Breast epithelium (tissue), 4 donors: ENCODE data around the gene ERC1. TPM values are rescaled to one million over a fixed set of nuclear protein-coding genes. Genes with fewer than 3 reads are reported as not detected.

Experiments used
- DNase-seq, 2 donors: peaks; one replicate each; pipeline ENCODE4 v3.0.0-alpha.2; 2019; ENCODE audit warnings: low spot score in 2 of 2
- H3K27ac ChIP-seq, 2 donors: fragments of 200-600 bp; sonication (generic) in 1 of 2; one replicate each; pipeline ENCODE4 v1.5.1; 2016 to 2019; ENCODE audit warnings: mild to moderate bottlenecking in 1 of 2
- H3K27me3 ChIP-seq, 2 donors: fragments of 200-600 bp; sonication (generic) in 1 of 2; one replicate each; pipeline versions ENCODE4 v1.5.1 to v1.6.0; 2017 to 2019; ENCODE audit warnings: control low read depth in 1 of 2, mild to moderate bottlenecking in 1 of 2
- H3K36me3 ChIP-seq: fragments of 200-600 bp; one replicate; pipeline ENCODE4 v1.5.1; 2019
- H3K4me1 ChIP-seq, 2 donors: fragments of 200-600 bp; sonication (generic); one replicate each; pipeline ENCODE4 v1.5.1; 2016 to 2019; ENCODE audit warnings: control low read depth in 1 of 2
- H3K4me3 ChIP-seq, 3 donors: fragments of 200-600 bp; sonication (generic); 1 replicate in 2 of 3; 2 replicates in 1 of 3; pipeline ENCODE4 v1.5.1; 2016 to 2019; ENCODE audit warnings: mild to moderate bottlenecking in 3 of 3, moderate library complexity in 2 of 3
- H3K9me3 ChIP-seq, 2 donors: fragments of 200-600 bp; sonication (generic) in 1 of 2; one replicate each; pipeline ENCODE4 v1.5.1; 2016 to 2019; ENCODE audit warnings: control low read depth in 1 of 2
- CTCF ChIP-seq, 3 donors: fragments of 450-650 bp; IDR thresholded peaks; one replicate each; pipeline ENCODE4 v1.5.1; 2016 to 2017; ENCODE audit warnings: antibody characterized with exemption in 3 of 3, mild to moderate bottlenecking in 3 of 3, moderate library complexity in 3 of 3
- POLR2A ChIP-seq: fragments of 450-650 bp; IDR thresholded peaks from one replicate; pipeline ENCODE4 v1.6.1; 2016; ENCODE audit warnings: antibody characterized with exemption, mild to moderate bottlenecking, moderate library complexity
- POLR2AphosphoS5 ChIP-seq, 3 donors: sonication (generic); formaldehyde crosslinking; IDR thresholded peaks; one replicate each; pipeline ENCODE4 v1.6.1; 2017; ENCODE audit warnings: antibody characterized with exemption in 3 of 3
- intact Hi-C: fragments of 100-400 bp; cut with DNase I; formaldehyde crosslinking; loops from one replicate; pipeline ENCODE4 v1.15.1; 2023; ENCODE audit warnings: low total_unique reads
- total RNA-seq, 3 donors: library from RNA; depleted of rRNA; stranded (reverse); fragments of >200 nt; gene quantifications; one replicate each; pipeline ENCODE4 v1.1.0, GENCODE V29; 2016

Gene ERC1
- total RNA-seq, 3 donors from 2014 or later: 47.4 to 63.4 (median 52.8) TPM

DNA sequence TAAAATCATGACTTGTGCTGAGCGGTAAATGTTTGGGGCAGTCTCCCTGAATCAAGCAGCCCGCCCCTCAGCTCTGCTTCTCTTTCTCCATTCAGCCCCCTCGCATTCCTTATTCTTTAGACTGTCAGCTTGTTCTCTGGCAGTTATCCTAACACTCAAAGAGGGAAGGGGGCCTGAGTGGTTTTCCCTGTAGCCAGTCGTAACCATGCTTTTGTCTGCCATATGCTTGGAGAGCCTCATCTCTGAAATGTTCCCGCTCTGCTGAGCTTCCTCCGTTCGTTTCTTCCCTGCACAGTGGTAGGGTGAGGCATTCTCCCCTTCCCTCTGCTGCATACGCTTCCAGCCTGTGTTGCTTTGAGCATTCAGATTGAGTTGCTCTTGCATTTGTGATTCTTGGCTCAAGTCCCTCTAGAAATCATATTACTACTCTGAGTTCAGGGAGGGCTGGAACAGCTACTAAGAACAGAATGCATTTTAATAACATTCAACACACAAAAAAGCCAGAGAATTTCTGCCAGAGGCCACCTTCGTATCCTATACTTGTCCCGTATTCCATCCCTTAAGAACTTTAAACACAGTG lies 483.6 kb downstream of the ERC1 start:
- intact Hi-C loops: no loop called here
- Histone ChIP-seq H3K9me3 (no peaks in the 10 kb centered on the region), H3K4me1 (no peaks in the 10 kb centered on the region), H3K27me3 (no peaks in the 10 kb centered on the region), H3K36me3 (no peaks in the 10 kb centered on the region), H3K27ac (peak overlapping the region; percentile 63 to 71), H3K4me3 (peak overlapping the region in 1 of 3 donors; percentile 40)
- DNase-seq: no peak
- TF ChIP-seq POLR2AphosphoS5 (IDR thresholded peaks at IDR 0.05): no peak
- TF ChIP-seq CTCF (IDR thresholded peaks at IDR 0.05): no peak
- TF ChIP-seq POLR2A: no peak

DNA sequence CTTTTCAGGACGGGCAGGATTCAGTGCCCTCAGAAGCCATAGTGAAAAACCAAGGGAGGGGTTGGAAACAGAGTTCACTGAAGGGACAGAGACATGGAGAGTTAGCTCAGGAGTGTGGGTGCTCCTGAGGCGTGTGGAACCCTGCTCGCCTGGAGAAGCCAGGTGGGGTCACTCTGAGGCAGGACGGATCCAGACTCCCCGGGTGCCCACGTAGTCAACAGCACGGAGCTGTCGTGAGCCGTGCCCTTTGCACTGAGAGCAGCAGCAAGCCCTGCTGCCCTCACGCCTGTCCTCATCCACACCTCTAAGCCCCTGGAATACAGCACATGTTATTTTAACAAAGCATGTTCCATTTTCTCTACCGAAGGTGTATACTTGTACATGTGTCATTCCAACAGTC lies 488.6 kb downstream of the ERC1 start:
- Histone ChIP-seq H3K4me3 (no peak overlapping the region), H3K27ac (no peak overlapping the region), H3K27me3 (no peaks in the 10 kb centered on the region), H3K4me1 (no peaks in the 10 kb centered on the region), H3K36me3 (no peaks in the 10 kb centered on the region), H3K9me3 (no peaks in the 10 kb centered on the region)
- DNase-seq: no peak
- TF ChIP-seq CTCF (IDR thresholded peaks at IDR 0.05): no peak
- no peak for TF ChIP-seq POLR2AphosphoS5 (IDR thresholded peaks at IDR 0.05)
- no peak for TF ChIP-seq POLR2A
- intact Hi-C loops: no loop called here

- no peaks in the 10 kb centered on the region for H3K4me1 ChIP-seq
- no peaks in the 10 kb centered on the region for H3K9me3 ChIP-seq
- H3K27ac ChIP-seq: no peak overlapping the region
- no peaks in the 10 kb centered on the region for H3K36me3 ChIP-seq
- no peak for DNase-seq
- no peak overlapping the region for H3K4me3 ChIP-seq
- no peaks in the 10 kb centered on the region for H3K27me3 ChIP-seq
- intact Hi-C loops: no loop called here
- no peak for TF ChIP-seq CTCF (IDR thresholded peaks at IDR 0.05)
- no peak for TF ChIP-seq POLR2A
- TF ChIP-seq POLR2AphosphoS5 (IDR thresholded peaks at IDR 0.05): no peak
Observed at GRCh38 chr12:1481326-1481725, 490.3 kb downstream of the ERC1 start.

GRCh38 chr12:1481906-1482305 lies 490.9 kb downstream of the ERC1 start:
- Histone ChIP-seq H3K4me1 (no peaks in the 10 kb centered on the region), H3K4me3 (no peak overlapping the region), H3K9me3 (no peaks in the 10 kb centered on the region), H3K27ac (no peak overlapping the region), H3K27me3 (no peaks in the 10 kb centered on the region), H3K36me3 (no peaks in the 10 kb centered on the region)
- no peak for TF ChIP-seq CTCF (IDR thresholded peaks at IDR 0.05)
- no peak for TF ChIP-seq POLR2AphosphoS5 (IDR thresholded peaks at IDR 0.05)
- no peak for TF ChIP-seq POLR2A
- intact Hi-C loops: no loop called here
- DNase-seq: no peak

- Histone ChIP-seq H3K9me3 (no peaks in the 10 kb centered on the region), H3K36me3 (no peaks in the 10 kb centered on the region), H3K4me3 (no peak overlapping the region), H3K4me1 (no peaks in the 10 kb centered on the region), H3K27me3 (no peaks in the 10 kb centered on the region), H3K27ac (peak overlapping the region; percentile 7 to 31)
- peak in 2 of 3 donors; percentile 34 to 57 for TF ChIP-seq POLR2AphosphoS5 (IDR thresholded peaks at IDR 0.05)
- TF ChIP-seq CTCF (IDR thresholded peaks at IDR 0.05): no peak
- peak in 1 of 2 donors; percentile 65 for DNase-seq
- intact Hi-C loops: no loop called here
Observed at GRCh38 chr12:1488908-1489381, 497.9 kb downstream of the ERC1 start.
